EL (cell line): ENCODE data around the gene NR5A1.

Experiments
- DNase-seq: peaks from one replicate; pipeline ENCODE4 v3.0.0-alpha.2; 2016

NR5A1 gene

DNA sequence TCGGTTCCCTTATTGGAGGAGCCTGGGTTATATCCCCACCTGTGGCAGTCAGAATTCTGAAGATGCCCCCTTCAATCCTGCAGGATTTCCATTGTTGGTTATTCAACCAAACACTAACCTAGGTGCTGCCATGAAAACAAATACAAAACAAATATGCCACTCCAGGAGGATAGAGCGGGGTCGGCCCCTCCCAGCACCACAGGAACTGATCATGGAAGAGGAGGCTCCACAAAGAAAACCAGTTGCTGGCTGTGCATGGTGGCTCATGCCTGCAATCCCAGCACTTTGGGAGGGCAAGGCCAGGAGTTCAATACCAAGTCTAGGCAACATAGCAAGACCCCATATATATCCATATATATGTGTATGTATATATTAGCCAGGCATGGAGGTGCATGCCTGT, 70.1 kb downstream of the NR5A1 start:
- no peak for DNase-seq

DNA sequence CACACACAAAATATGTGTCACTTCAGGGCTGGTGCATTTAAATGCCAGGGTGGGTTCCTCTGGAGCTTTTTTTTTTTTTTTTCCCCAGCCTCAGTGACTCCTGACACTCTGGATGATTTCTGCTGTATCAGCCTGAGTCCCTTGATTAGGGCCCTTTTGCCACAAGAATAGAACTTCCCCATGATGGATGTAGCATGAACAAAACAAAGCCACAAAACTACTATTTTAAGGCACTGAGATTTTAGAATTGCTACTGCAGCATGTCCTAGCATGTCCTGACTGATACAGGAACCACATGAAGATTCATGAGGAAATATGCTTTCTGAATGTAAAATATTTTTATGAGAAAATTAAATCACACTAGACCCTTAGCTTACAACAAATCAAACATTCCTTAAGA, 70.9 kb downstream of the NR5A1 start:
- no peak for DNase-seq
